H1 (cell line): ENCODE results near the gene SIGLEC11. TPM values are rescaled to one million over a fixed set of nuclear protein-coding genes. Genes with fewer than 3 reads are reported as not detected.

Experiments used
- CTCF ChIA-PET: fragments of 300-600 bp; sonication (Branson Sonifier 250); formaldehyde crosslinking; loops from one replicate; lab custom pipeline; 2021; ENCODE audit not compliant: partially characterized antibody; lab: Charles Lee
- POLR2A ChIA-PET: fragments of 300-600 bp; sonication (Branson Sonifier 250); formaldehyde crosslinking; loops from one replicate; lab custom pipeline; 2021; ENCODE audit warnings: inconsistent platforms; ENCODE audit not compliant: partially characterized antibody; lab: Charles Lee
- DNase-seq, 2 experiments: peaks; one replicate each; pipeline versions ENCODE4 v3.0.0 to v3.0.0-alpha.2; 2010 to 2022; ENCODE audit warnings: low spot score in 2 of 2, low read depth in 1 of 2, mixed read lengths in 1 of 2
- FAIRE-seq: peaks from 2 replicates; lab custom pipeline; 2011; peaks lifted over from hg19 to GRCh38; lab: Jason Lieb, UNC
- H2AFZ ChIP-seq: 2 replicates; pipeline ENCODE4 v1.8.1; 2012; ENCODE audit warnings: low read length, inconsistent platforms
- H2AK5ac ChIP-seq: 2 replicates; pipeline ENCODE4 v1.6.1; 2013; ENCODE audit warnings: low read depth, low read length
- H2BK120ac ChIP-seq: replicated peaks from 2 replicates; pipeline ENCODE3; 2013; ENCODE audit warnings: low read depth, low read length, inconsistent platforms
- H2BK12ac ChIP-seq: 2 replicates; pipeline ENCODE4 v1.6.1; 2013; ENCODE audit warnings: low read depth, low read length
- H2BK15ac ChIP-seq: 2 replicates; pipeline ENCODE4 v1.6.1; 2013; ENCODE audit warnings: low read length
- H2BK20ac ChIP-seq: 2 replicates; pipeline ENCODE4 v1.6.1; 2013; ENCODE audit warnings: low read length
- H2BK5ac ChIP-seq: 2 replicates; pipeline ENCODE4 v1.6.1; 2013; ENCODE audit warnings: low read depth, low read length
- H3K14ac ChIP-seq: 2 replicates; pipeline ENCODE4 v1.6.1; 2013; ENCODE audit warnings: inconsistent platforms; ENCODE audit not compliant: insufficient read length
- H3K18ac ChIP-seq: 2 replicates; pipeline ENCODE4 v1.6.1; 2013; ENCODE audit warnings: low read length; ENCODE audit errors: extremely low read depth
- H3K23ac ChIP-seq: 2 replicates; pipeline ENCODE4 v1.6.1; 2013; ENCODE audit warnings: inconsistent platforms; ENCODE audit not compliant: insufficient read length
- H3K23me2 ChIP-seq: 2 replicates; pipeline ENCODE4 v1.6.1; 2013; ENCODE audit warnings: low read depth, low read length
- H3K27ac ChIP-seq: 2 replicates; pipeline ENCODE4 v1.6.1; 2011; ENCODE audit warnings: low read depth, low read length, inconsistent platforms
- H3K27me3 ChIP-seq, 4 experiments: replicated peaks in 1 of 4; 1 replicate in 1 of 4; 2 replicates in 3 of 4; pipeline versions ENCODE4 v1.6.1 to v1.8.1; 2011 to 2013; ENCODE audit warnings: low read length in 3 of 4, mild to moderate bottlenecking in 3 of 4, inconsistent platforms in 2 of 4, mixed read lengths in 2 of 4, moderate library complexity in 1 of 4; ENCODE audit not compliant: control insufficient read depth in 3 of 4, insufficient read depth in 3 of 4; ENCODE audit errors: extremely low read depth in 1 of 4
- H3K36me3 ChIP-seq, 4 experiments: 2 replicates each; pipeline versions ENCODE4 v1.6.1 to v1.8.1; 2011 to 2013; ENCODE audit warnings: mild to moderate bottlenecking in 4 of 4, low read length in 3 of 4, moderate library complexity in 2 of 4, control low read depth in 1 of 4, inconsistent platforms in 1 of 4; ENCODE audit not compliant: insufficient read depth in 4 of 4, control insufficient read depth in 2 of 4
- H3K4ac ChIP-seq: replicated peaks from 2 replicates; pipeline ENCODE3; 2013; ENCODE audit warnings: low read length, low read depth, mixed read lengths, inconsistent platforms; ENCODE audit not compliant: insufficient read length
- H3K4me1 ChIP-seq, 4 experiments: replicated peaks in 1 of 4; 1 replicate in 1 of 4; 2 replicates in 3 of 4; pipeline versions ENCODE4 v1.6.1 to v1.8.1; 2011 to 2013; ENCODE audit warnings: low read length in 3 of 4, inconsistent platforms in 2 of 4, mixed read lengths in 1 of 4; ENCODE audit not compliant: insufficient read depth in 4 of 4, control insufficient read depth in 3 of 4
- H3K4me2 ChIP-seq, 2 experiments: 2 replicates each; pipeline versions ENCODE4 v1.6.1 to v1.8.1; 2011 to 2013; ENCODE audit warnings: low read depth in 2 of 2, low read length in 2 of 2, control low read depth in 1 of 2, inconsistent platforms in 1 of 2, mild to moderate bottlenecking in 1 of 2; ENCODE audit not compliant: insufficient read depth in 1 of 2
- H3K4me3 ChIP-seq, 4 experiments: fragments of 200-600, 300-600 bp in 1 of 4; sonication (generic), shearing (Covaris generic), sonication (Bioruptor Twin) in 1 of 4; 2 replicates each; pipeline versions ENCODE4 v1.5.1 to v1.8.1; 2011 to 2016; ENCODE audit warnings: low read length in 4 of 4, low read depth in 3 of 4, control low read depth in 2 of 4, inconsistent platforms in 2 of 4, mild to moderate bottlenecking in 2 of 4, mixed read lengths in 1 of 4, moderate library complexity in 1 of 4; ENCODE audit not compliant: insufficient read depth in 2 of 4; ENCODE audit errors: extremely low read depth in 1 of 4
- H3K56ac ChIP-seq: replicated peaks from 2 replicates; pipeline ENCODE3; 2013; ENCODE audit warnings: low read depth, mild to moderate bottlenecking, mixed read lengths, low read length, inconsistent platforms; ENCODE audit not compliant: insufficient read length
- H3K79me1 ChIP-seq: 2 replicates; pipeline ENCODE4 v1.6.1; 2013; ENCODE audit warnings: low read depth, low read length, control low read depth
- H3K79me2 ChIP-seq, 2 experiments: 2 replicates each; pipeline versions ENCODE4 v1.6.1 to v1.8.1; 2012 to 2013; ENCODE audit warnings: low read length in 2 of 2, mild to moderate bottlenecking in 2 of 2, inconsistent platforms in 1 of 2; ENCODE audit not compliant: insufficient read depth in 2 of 2, control insufficient read depth in 1 of 2
- H3K9ac ChIP-seq, 4 experiments: replicated peaks in 1 of 4; 1 replicate in 1 of 4; 2 replicates in 3 of 4; pipeline versions ENCODE4 v1.6.1 to v1.8.1; 2011 to 2013; ENCODE audit warnings: low read depth in 3 of 4, low read length in 3 of 4, control low read depth in 2 of 4, mild to moderate bottlenecking in 2 of 4, moderate library complexity in 2 of 4, inconsistent platforms in 1 of 4; ENCODE audit errors: extremely low read depth in 1 of 4
- H3K9me3 ChIP-seq, 2 experiments: 2 replicates each; pipeline versions ENCODE4 v1.6.1 to v1.8.1; 2012 to 2013; ENCODE audit warnings: mild to moderate bottlenecking in 2 of 2, moderate library complexity in 2 of 2, control low read depth in 1 of 2, inconsistent platforms in 1 of 2, low read depth in 1 of 2, low read length in 1 of 2, mixed read lengths in 1 of 2; ENCODE audit not compliant: insufficient read depth in 2 of 2
- H4K20me1 ChIP-seq, 2 experiments: replicated peaks in 1 of 2; 2 replicates each; pipeline versions ENCODE3 to v1.8.1; 2011 to 2013; ENCODE audit warnings: inconsistent platforms in 2 of 2, low read length in 2 of 2, mild to moderate bottlenecking in 1 of 2; ENCODE audit not compliant: insufficient read depth in 2 of 2, control insufficient read depth in 1 of 2
- H4K5ac ChIP-seq: 2 replicates; pipeline ENCODE4 v1.6.1; 2013; ENCODE audit warnings: low read length, low read depth, mixed read lengths, inconsistent platforms; ENCODE audit not compliant: insufficient read length
- H4K8ac ChIP-seq: 2 replicates; pipeline ENCODE4 v1.8.0; 2013; ENCODE audit warnings: mild to moderate bottlenecking, moderate library complexity, low read length, inconsistent platforms; ENCODE audit not compliant: insufficient read depth; ENCODE audit errors: extremely low read depth
- H4K91ac ChIP-seq: replicated peaks from 2 replicates; pipeline ENCODE3; 2013; ENCODE audit warnings: low read length, mixed read lengths, inconsistent platforms; ENCODE audit not compliant: insufficient read length
- ASH2L ChIP-seq: fragments of 200-600, 300-600 bp; sonication (generic); IDR thresholded peaks from one replicate; pipeline ENCODE4 v1.7.1; 2017; ENCODE audit warnings: low read length
- CBX8 ChIP-seq: fragments of 300-800, 300-1000 bp; sonication (generic); IDR thresholded peaks from 2 replicates; pipeline ENCODE4 v1.7.1; 2016; ENCODE audit warnings: low read depth, low read length, borderline replicate concordance
- CHD2 ChIP-seq: IDR thresholded peaks from 2 replicates; pipeline ENCODE4 v1.6.1; 2012; ENCODE audit warnings: low read length, improper control_type of control experiment
- CTBP2 ChIP-seq: IDR thresholded peaks from 2 replicates; pipeline ENCODE4 v1.7.0; 2011; ENCODE audit warnings: borderline replicate concordance, mild to moderate bottlenecking, moderate library complexity, mixed read lengths, low read length; ENCODE audit not compliant: insufficient read depth, insufficient read length
- CTCF ChIP-seq, 3 experiments: IDR thresholded peaks; 1 replicate in 2 of 3; 2 replicates in 1 of 3; pipeline versions ENCODE4 v1.5.1 to v1.6.1; 2011; ENCODE audit warnings: low read length in 3 of 3, mild to moderate bottlenecking in 3 of 3, inconsistent platforms in 2 of 3, low read depth in 1 of 3, moderate library complexity in 1 of 3; ENCODE audit not compliant: insufficient read depth in 1 of 3; ENCODE audit errors: control extremely low read depth in 1 of 3
- RXRA ChIP-seq: IDR thresholded peaks from 2 replicates; pipeline ENCODE4 v1.6.1; 2011; ENCODE audit warnings: low read depth, mild to moderate bottlenecking, low read length, moderate library complexity; ENCODE audit not compliant: insufficient read depth
- SIRT6 ChIP-seq: IDR thresholded peaks from one replicate; pipeline ENCODE4 v1.7.1; 2012; ENCODE audit warnings: low read length, inconsistent platforms
- whole genome bisulfite sequencing, 2 experiments: shearing (Covaris generic) in 1 of 2; methylation state at CpG; one replicate each; pipeline versions ENCODE4 v1.1.6 to v1.1.7; 2013 to 2015; ENCODE audit warnings: low lambda C conversion rate in 2 of 2, mixed read lengths in 2 of 2, inconsistent platforms in 1 of 2, low coverage in 1 of 2, missing lambda C conversion rate in 1 of 2; ENCODE audit not compliant: insufficient replicate concordance in 2 of 2, insufficient coverage in 1 of 2, insufficient read length in 1 of 2; ENCODE audit errors: extremely low coverage in 1 of 2, missing lambda C conversion rate in 1 of 2; 5-methylcytosine and 5-hydroxymethylcytosine counted together
- polyA plus RNA-seq, 7 experiments: library from polyadenylated mRNA; depleted of rRNA in 3 of 7; stranded (reverse) in 5 of 7; unstranded in 2 of 7; fragments of >200 nt in 5 of 7; fragments of 200-250 nt in 2 of 7; gene quantifications; 1 replicate in 5 of 7; 2 replicates in 1 of 7; 4 replicates in 1 of 7; pipeline versions ENCODE4 v1.2.1 to v1.2.3, GENCODE V29; 2011 to 2013; ENCODE audit warnings: missing spikeins in 2 of 7, mixed read lengths in 2 of 7
- total RNA-seq: library from RNA; stranded (reverse); fragmentation: NEBNext Ultra II Directional; extraction: Animal tissue kit (Norgen Biotek cat#: 25700); gene quantifications from 2 replicates; pipeline ENCODE4 v1.2.1, GENCODE V29; 2021
- TF ChIP-seq, protein P1 (sequence below): IDR thresholded peaks from 2 replicates; pipeline ENCODE4 v1.6.1; 2011; ENCODE audit warnings: low read length, improper control_type of control experiment
- TF ChIP-seq, protein P2 (sequence below): IDR thresholded peaks from 2 replicates; pipeline ENCODE4 v1.6.1; 2011; ENCODE audit warnings: low read depth, mild to moderate bottlenecking, low read length; ENCODE audit not compliant: insufficient read depth

SIGLEC11 gene
- total and polyA plus RNA-seq, 2 of the 8 experiments (the other 6 are each of a cell fraction or from before 2014, with no cell fraction given), result 0.18 TPM; not detected in 1

GRCh38 chr19:49977881-49978280 lies 16.9 kb upstream of the SIGLEC11 start:
- Histone ChIP-seq H3K79me1 (no peaks in the 10 kb centered on the region), H3K56ac (no peak overlapping the region), H3K23ac (no peak overlapping the region), H3K9me3 (no peaks in the 10 kb centered on the region), H3K4me2 (no peak overlapping the region), H3K27ac (no peak overlapping the region), H2AFZ (no peak overlapping the region), H4K20me1 (peaks cover 0 to 2% of the 10 kb centered on the region in 2 experiments), H3K23me2 (no peaks in the 10 kb centered on the region), H2BK5ac (no peak overlapping the region), H3K27me3 (no peaks in the 10 kb centered on the region), H3K4me1 (no peaks in the 10 kb centered on the region; a peak in 1 of 7 replicates), H3K79me2 (no peaks in the 10 kb centered on the region), H3K36me3 (no peaks in the 10 kb centered on the region), H2AK5ac (no peak overlapping the region), H4K8ac (no peak overlapping the region), H3K18ac (no peak overlapping the region), H3K9ac (no peak overlapping the region), H2BK12ac (no peak overlapping the region), H3K14ac (no peak overlapping the region), H2BK20ac (no peak overlapping the region), H2BK15ac (no peak overlapping the region), H2BK120ac (no peak overlapping the region), H3K4ac (no peak overlapping the region), H4K5ac (no peak overlapping the region), H3K4me3 (no peak overlapping the region), H4K91ac (no peak overlapping the region)
- no peak for FAIRE-seq
- POLR2A ChIA-PET, result interaction anchor here (0.7 to 1.6 kb wide), 5 partner anchors 7 to 49 kb away, joined by 3 to 6 read pairs (median 3); partner anchors contain the start of genes ATF5 and NUP62
- no peak for DNase-seq
- 89% methylated on average over 18 of the region's 18 CpGs; no CpG with 5 or more reads in 1 of the 2 experiments for WGBS, 2 experiments
- CTCF ChIA-PET, result interaction anchor here (0.7 to 16.2 kb wide), 7 partner anchors 13 to 158 kb away, joined by 3 to 231 read pairs (median 4); no protein-coding TSS in a partner anchor
- no peak for TF ChIP-seq RXRA
- TF ChIP-seq, protein P1, sequence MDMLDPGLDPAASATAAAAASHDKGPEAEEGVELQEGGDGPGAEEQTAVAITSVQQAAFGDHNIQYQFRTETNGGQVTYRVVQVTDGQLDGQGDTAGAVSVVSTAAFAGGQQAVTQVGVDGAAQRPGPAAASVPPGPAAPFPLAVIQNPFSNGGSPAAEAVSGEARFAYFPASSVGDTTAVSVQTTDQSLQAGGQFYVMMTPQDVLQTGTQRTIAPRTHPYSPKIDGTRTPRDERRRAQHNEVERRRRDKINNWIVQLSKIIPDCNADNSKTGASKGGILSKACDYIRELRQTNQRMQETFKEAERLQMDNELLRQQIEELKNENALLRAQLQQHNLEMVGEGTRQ, result no peak
- no peak for TF ChIP-seq CBX8
- TF ChIP-seq SIRT6, result no peak
- no peak for TF ChIP-seq CHD2
- TF ChIP-seq, protein P2, sequence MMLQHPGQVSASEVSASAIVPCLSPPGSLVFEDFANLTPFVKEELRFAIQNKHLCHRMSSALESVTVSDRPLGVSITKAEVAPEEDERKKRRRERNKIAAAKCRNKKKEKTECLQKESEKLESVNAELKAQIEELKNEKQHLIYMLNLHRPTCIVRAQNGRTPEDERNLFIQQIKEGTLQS, result no peak
- no peak for TF ChIP-seq CTBP2
- no peak for TF ChIP-seq ASH2L
- no peak for TF ChIP-seq CTCF (IDR thresholded peaks at IDR 0.05; ENCODE audit: control extremely low read depth in 1 of 3, insufficient read depth in 1 of 3, low read depth in 1 of 3, low read length in 3 of 3)
